Effector CD8-positive, alpha-beta T cell (primary cell): Measurements from ENCODE around the gene NMS.

Experiments used
- DNase-seq: peaks from one replicate; lab custom pipeline; 2025; lab: John Stamatoyannopoulos, UW

The NMS gene

GRCh38 chr2:100484390-100484789 lies 14.1 kb downstream of the NMS start:
- no peak for DNase-seq

DNA sequence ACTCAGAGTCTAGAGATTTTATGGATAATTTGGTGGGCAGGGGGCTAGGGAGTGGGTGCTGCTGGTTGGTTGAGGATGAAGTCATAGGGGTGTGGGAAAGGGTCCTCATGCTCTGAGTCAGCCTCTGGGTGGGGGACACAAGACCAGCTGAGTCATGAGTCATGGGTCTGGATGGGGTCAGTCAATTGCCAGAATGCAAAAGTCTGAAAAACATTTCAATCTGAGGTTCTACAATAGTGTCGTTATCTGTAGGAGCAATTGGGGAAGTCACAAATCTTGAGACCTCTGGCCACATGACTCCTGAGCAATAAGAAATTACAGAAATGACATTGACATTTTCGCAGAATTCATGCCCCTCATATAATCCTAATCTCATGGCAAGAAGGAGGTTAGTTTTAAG lies 15.1 kb downstream of the NMS start:
- DNase-seq: no peak

GRCh38 chr2:100494712-100495111 lies 24.4 kb downstream of the NMS start:
- DNase-seq: no peak

- no peak for DNase-seq
Observed at GRCh38 chr2:100502782-100503181, 32.5 kb downstream of the NMS start.

GRCh38 chr2:100504542-100504941 lies 34.3 kb downstream of the NMS start:
- no peak for DNase-seq

- no peak for DNase-seq
Observed at GRCh38 chr2:100509066-100509465, 38.8 kb downstream of the NMS start.

GRCh38 chr2:100513650-100514049 lies 43.4 kb downstream of the NMS start:
- no peak for DNase-seq

- no peak for DNase-seq
Observed at GRCh38 chr2:100517556-100517955, 47.3 kb downstream of the NMS start.

DNA sequence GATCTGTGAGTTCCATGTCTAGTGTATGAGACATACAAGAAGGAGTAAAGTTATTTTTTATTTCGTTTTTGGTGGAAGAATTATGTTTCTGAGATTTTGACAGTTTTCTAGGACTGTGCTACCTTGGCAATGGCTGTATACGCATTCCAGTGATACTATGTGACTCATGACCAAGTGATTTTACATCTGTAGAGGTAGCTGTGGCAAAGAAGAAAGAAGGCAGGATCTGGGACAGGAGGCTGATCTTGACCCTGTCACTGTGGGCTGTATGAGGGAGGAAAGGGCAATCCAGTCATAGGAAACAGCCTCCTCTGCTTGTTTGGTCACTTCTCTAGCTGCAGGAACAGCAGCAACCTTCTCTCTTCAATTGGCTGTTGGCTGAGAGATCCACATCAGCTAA lies 48.5 kb downstream of the NMS start:
- DNase-seq: no peak

GRCh38 chr2:100520224-100520623 lies 49.9 kb downstream of the NMS start:
- DNase-seq: no peak

GRCh38 chr2:100522430-100522829 lies 52.1 kb downstream of the NMS start:
- no peak for DNase-seq

DNA sequence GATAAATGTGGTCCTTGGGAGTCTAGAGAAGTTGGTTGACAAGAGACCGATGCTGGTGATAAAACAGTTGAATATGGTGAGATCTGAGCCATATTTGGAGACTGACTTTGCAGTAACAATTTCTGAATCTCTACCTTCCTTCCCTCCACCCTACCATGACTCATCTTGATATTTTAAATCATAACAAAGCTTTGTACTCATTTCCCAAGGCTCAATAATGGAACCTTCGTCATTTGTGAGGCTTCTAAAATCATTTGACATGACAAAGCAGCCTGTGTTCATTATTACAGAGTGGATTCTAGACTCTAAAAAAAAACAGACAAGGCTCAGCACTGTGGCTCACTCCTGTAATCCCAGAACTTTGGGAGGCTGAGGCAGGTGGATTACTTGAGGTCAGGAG lies 54.0 kb downstream of the NMS start:
- DNase-seq: no peak

DNA sequence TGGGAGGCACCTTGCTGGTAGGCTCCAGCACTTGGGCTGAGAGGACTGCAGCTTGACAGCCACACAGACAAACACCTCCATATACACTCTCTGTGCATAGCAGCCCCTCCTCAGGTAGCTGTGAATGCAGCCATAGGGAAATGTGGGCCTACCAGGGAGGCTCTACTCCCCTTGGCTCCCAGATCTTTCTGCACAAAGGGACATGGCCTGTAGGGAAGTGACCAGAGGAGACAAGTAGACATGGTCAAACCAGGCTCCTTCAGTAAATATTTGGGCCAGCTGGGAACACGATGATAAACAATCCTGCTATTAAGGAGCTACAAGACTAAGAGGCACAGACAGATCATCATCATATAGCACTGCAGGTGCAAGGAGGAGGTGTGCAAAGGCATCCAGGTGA lies 56.6 kb downstream of the NMS start:
- no peak for DNase-seq

DNA sequence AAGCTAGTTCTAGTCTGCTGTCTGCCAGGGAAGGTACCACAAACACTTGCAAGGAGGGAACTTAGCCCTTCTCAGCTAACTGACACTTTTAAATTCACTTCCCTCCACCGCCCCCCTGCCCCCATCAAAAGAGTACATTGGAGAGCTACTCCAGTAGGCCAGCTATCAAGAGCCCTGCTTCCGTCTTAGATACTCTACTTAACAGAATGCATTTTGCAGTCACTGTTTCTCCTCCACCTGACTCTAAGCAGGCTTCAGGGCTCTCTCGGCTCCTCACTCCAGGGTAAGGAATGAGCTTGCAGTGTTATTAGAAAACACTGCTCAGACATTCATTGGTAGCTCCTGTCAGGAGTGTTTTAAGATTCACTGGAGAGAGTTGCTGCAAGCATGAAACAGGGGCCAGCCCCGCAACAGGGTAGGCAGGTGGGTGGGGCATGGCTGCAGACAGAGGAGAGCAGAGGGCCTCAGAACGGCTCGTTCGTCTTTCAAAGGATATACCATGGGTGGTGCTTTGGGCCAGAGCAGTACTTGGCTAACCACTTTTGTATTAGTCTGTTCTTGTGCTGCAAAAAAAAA lies 57.2 kb downstream of the NMS start:
- DNase-seq: no peak

- no peak for DNase-seq
Observed at GRCh38 chr2:100529176-100529575, 58.9 kb downstream of the NMS start.

DNA sequence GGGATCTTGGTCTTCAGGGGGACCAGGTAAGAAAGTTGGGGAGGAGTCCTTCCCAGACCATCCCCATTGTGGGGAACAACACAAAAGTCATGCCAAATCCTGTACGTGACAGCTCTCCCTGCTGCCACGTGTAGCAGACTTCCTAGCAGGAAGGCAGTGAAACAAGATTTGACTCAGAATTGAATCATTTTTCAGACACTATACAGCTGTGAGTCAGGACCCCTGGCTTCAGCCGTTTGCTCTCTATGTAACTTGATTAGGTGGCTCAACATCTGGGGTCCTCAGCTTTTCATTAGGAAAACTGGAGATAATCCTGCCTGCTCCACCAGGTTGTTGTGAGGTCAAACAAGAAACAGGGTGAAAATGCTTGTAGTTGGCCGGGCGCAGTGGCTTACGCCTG lies 59.6 kb downstream of the NMS start:
- no peak for DNase-seq
